ENCODE results near the gene RAD9A. TPM values are rescaled to one million over a fixed set of nuclear protein-coding genes. Genes with fewer than 3 reads are reported as not detected.

Gene RAD9A
- total RNA-seq, 2 donors from 2014 or later: 32.0 to 37.5 TPM

Other genes starting within 250 kb of the RAD9A start
- gene GRK2, start 125.5 kb upstream of the RAD9A start, total RNA-seq: 100 to 1,000 TPM; 197 to 265 TPM
- 100 to 1,000 TPM; 102 to 137 TPM for gene ANKRD13D, start 102.7 kb upstream of the RAD9A start, total RNA-seq
- 10 to 100 TPM; 15.8 to 22.0 TPM for gene SSH3, start 88.5 kb upstream of the RAD9A start, total RNA-seq
- 10 to 100 TPM; 32.4 to 60.2 TPM for gene POLD4, start 38.4 kb upstream of the RAD9A start, total RNA-seq
- gene CLCF1, start 18.4 kb upstream of the RAD9A start, total RNA-seq: 1 to 10 TPM in 1 of 2 donors, under 1 TPM in 1; 0.22 to 1.1 TPM
- gene PPP1CA, start 9.9 kb downstream of the RAD9A start, total RNA-seq: 100 to 1,000 TPM; 220 to 322 TPM
- gene TBC1D10C, start 12.1 kb downstream of the RAD9A start, total RNA-seq: 100 to 1,000 TPM; 155 to 197 TPM
- gene CARNS1, start 23.7 kb downstream of the RAD9A start, total RNA-seq: 10 to 100 TPM in 1 of 2 donors, 1 to 10 TPM in 1; 2.0 to 10.6 TPM
- gene RPS6KB2, start 36.5 kb downstream of the RAD9A start, total RNA-seq: 10 to 100 TPM; 62.3 to 63.0 TPM
- 100 to 1,000 TPM; 112 to 228 TPM for gene PTPRCAP, start 45.7 kb downstream of the RAD9A start, total RNA-seq
- 100 to 1,000 TPM; 303 to 326 TPM for gene CORO1B, start 51.5 kb downstream of the RAD9A start, total RNA-seq
- gene GPR152, start 60.7 kb downstream of the RAD9A start, total RNA-seq: not detected
- gene CABP4, start 63.4 kb downstream of the RAD9A start, total RNA-seq: 1 to 10 TPM in 1 of 2 donors, under 1 TPM in 1; 0.32 to 2.2 TPM
- 10 to 100 TPM; 30.0 to 83.0 TPM for gene TMEM134, start 77.3 kb downstream of the RAD9A start, total RNA-seq
- 100 to 1,000 TPM; 152 to 186 TPM for gene AIP, start 91.0 kb downstream of the RAD9A start, total RNA-seq
- 100 to 1,000 TPM in 1 of 2 donors, 10 to 100 TPM in 1; 97.9 to 111 TPM for gene PITPNM1, start 113.4 kb downstream of the RAD9A start, total RNA-seq
- 10 to 100 TPM; 65.0 to 71.7 TPM for gene CDK2AP2, start 116.2 kb downstream of the RAD9A start, total RNA-seq
- gene CABP2, start 131.5 kb downstream of the RAD9A start, total RNA-seq: not detected
- 100 to 1,000 TPM; 187 to 394 TPM for gene GSTP1, start 191.8 kb downstream of the RAD9A start, total RNA-seq
- 100 to 1,000 TPM; 160 to 238 TPM for gene NDUFV1, start 214.9 kb downstream of the RAD9A start, total RNA-seq
- 10 to 100 TPM; 12.0 to 23.1 TPM for gene NUDT8, start 238.0 kb downstream of the RAD9A start, total RNA-seq
- not detected for gene TBX10, start 247.8 kb downstream of the RAD9A start, total RNA-seq